ENCODE data around the gene TRIO.

GRCh38 chr5:14379739-14380497 is 236.8 kb downstream of the TRIO start:
- TF ChIP-seq, protein P1, sequence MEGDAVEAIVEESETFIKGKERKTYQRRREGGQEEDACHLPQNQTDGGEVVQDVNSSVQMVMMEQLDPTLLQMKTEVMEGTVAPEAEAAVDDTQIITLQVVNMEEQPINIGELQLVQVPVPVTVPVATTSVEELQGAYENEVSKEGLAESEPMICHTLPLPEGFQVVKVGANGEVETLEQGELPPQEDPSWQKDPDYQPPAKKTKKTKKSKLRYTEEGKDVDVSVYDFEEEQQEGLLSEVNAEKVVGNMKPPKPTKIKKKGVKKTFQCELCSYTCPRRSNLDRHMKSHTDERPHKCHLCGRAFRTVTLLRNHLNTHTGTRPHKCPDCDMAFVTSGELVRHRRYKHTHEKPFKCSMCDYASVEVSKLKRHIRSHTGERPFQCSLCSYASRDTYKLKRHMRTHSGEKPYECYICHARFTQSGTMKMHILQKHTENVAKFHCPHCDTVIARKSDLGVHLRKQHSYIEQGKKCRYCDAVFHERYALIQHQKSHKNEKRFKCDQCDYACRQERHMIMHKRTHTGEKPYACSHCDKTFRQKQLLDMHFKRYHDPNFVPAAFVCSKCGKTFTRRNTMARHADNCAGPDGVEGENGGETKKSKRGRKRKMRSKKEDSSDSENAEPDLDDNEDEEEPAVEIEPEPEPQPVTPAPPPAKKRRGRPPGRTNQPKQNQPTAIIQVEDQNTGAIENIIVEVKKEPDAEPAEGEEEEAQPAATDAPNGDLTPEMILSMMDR (IDR thresholded peaks at IDR 0.05), result no peak
- no peak for TF ChIP-seq POLR2A (IDR thresholded peaks at IDR 0.05)
